ENCODE measurements around the gene GALNT9.

DNA sequence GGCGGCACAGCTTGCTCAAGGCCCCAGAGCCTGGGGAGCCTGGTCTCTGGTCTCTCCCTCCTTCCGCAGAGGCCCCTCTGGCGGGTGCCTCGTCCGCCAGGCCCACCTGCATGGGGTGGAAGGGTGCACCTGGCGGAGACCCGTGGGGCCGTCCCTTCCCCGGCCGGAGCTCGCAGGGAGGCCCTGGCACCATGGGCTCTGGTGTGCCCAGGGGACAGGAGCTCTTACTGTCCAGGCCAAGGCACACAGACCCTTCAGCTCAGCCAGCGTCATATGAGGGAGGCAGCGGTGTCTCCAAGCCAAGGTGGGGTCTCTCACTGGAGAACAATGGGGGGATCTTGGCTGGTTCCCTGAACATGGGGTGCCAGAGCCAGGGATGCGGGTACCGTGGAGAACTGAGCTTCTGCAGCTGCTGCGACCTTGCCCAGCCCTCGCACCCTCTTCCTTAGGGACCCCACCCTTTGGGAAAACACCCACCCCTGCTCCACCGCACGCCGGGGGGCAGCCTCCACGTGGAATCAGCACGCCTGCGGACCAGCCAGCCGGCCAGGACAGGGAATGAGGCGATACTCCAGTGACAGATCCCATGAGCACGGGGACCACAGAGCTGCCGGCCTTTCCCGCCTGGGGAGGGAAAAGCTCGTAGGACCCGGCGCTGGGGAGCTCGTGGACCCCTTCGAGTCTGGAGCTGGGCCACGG is 25.7 kb upstream of the GALNT9 start:
- TF ChIP-seq POLR2A (IDR thresholded peaks at IDR 0.05) = no peak
- TF ChIP-seq, protein P1, sequence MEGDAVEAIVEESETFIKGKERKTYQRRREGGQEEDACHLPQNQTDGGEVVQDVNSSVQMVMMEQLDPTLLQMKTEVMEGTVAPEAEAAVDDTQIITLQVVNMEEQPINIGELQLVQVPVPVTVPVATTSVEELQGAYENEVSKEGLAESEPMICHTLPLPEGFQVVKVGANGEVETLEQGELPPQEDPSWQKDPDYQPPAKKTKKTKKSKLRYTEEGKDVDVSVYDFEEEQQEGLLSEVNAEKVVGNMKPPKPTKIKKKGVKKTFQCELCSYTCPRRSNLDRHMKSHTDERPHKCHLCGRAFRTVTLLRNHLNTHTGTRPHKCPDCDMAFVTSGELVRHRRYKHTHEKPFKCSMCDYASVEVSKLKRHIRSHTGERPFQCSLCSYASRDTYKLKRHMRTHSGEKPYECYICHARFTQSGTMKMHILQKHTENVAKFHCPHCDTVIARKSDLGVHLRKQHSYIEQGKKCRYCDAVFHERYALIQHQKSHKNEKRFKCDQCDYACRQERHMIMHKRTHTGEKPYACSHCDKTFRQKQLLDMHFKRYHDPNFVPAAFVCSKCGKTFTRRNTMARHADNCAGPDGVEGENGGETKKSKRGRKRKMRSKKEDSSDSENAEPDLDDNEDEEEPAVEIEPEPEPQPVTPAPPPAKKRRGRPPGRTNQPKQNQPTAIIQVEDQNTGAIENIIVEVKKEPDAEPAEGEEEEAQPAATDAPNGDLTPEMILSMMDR (IDR thresholded peaks at IDR 0.05) = no peak

Measured in ovary (tissue), 3 donors.